K562 (cell line): ENCODE results near the gene ALAS2. TPM values are rescaled to one million over a fixed set of nuclear protein-coding genes. Genes with fewer than 3 reads are reported as not detected.

Source experiments
- ATAC-seq: fragments of 200-7000 bp; cut with Tn5 transposase; 3 replicates; pipeline ENCODE4 v1.9.1; 2020; ENCODE audit warnings: moderate library complexity
- BruUV-seq: library from RNA; stranded (reverse); fragments of 400-500 nt; replicated peaks from 2 replicates; lab custom pipeline; 2021; lab: Mats Ljungman, UMichigan
- CTCF ChIA-PET: fragments of 300-600 bp; formaldehyde crosslinking; extraction: SDS; loops from one replicate; lab custom pipeline; 2021; ENCODE audit warnings: low intra/inter-chr PET ratio; lab: Yijun Ruan, JAX
- POLR2A ChIA-PET: fragments of 300-600, 350-650 bp; sonication (Branson Sonifier 250); formaldehyde crosslinking; extraction: SDS; loops from one replicate; lab custom pipeline; 2021; ENCODE audit warnings: antibody characterized with exemption, inconsistent platforms; lab: Yijun Ruan, JAX
- DNase-seq, 4 experiments: peaks; one replicate each; pipeline versions ENCODE4 v3.0.0 to v3.0.0-alpha.2; 2011 to 2018; ENCODE audit warnings: low spot score in 3 of 4, mixed read lengths in 3 of 4; ENCODE audit errors: extremely low read depth in 1 of 4
- FAIRE-seq: peaks from 2 replicates; lab custom pipeline; 2011; peaks lifted over from hg19 to GRCh38; lab: Jason Lieb, UNC
- H2AFZ ChIP-seq: 2 replicates; pipeline ENCODE4 v1.6.0; 2011; ENCODE audit warnings: low read depth, low read length, control low read depth, inconsistent platforms
- H3K27ac ChIP-seq: fragments of 200-600 bp; 3 replicates; pipeline ENCODE4 v1.8.0; 2011; ENCODE audit warnings: low read depth, mild to moderate bottlenecking, control low read depth, inconsistent platforms, low read length, moderate library complexity, mixed read lengths; ENCODE audit errors: extremely low read depth
- H3K27me3 ChIP-seq, 2 experiments: fragments of 300-600 bp in 1 of 2; 2 replicates in 1 of 2; 3 replicates in 1 of 2; pipeline versions ENCODE4 v1.6.0 to v1.8.0; 2011; ENCODE audit warnings: inconsistent platforms in 2 of 2, low read length in 2 of 2, mild to moderate bottlenecking in 1 of 2, mixed read lengths in 1 of 2, moderate library complexity in 1 of 2; ENCODE audit not compliant: control insufficient read depth in 2 of 2, insufficient read depth in 2 of 2
- H3K36me3 ChIP-seq: fragments of 300-600 bp; 3 replicates; pipeline ENCODE4 v1.8.0; 2011; ENCODE audit warnings: mild to moderate bottlenecking, low read length, inconsistent platforms; ENCODE audit not compliant: control insufficient read depth, insufficient read depth
- H3K4me1 ChIP-seq, 2 experiments: fragments of 200-600 bp in 1 of 2; replicated peaks in 1 of 2; 2 replicates in 1 of 2; 3 replicates in 1 of 2; pipeline versions ENCODE4 v1.5.1 to v1.8.0; 2011; ENCODE audit warnings: inconsistent platforms in 2 of 2, low read length in 2 of 2, mild to moderate bottlenecking in 1 of 2, mixed read lengths in 1 of 2, moderate library complexity in 1 of 2; ENCODE audit not compliant: control insufficient read depth in 2 of 2, insufficient read depth in 2 of 2
- H3K4me2 ChIP-seq: 2 replicates; pipeline ENCODE4 v1.6.1; 2011; ENCODE audit warnings: low read length, control low read depth, inconsistent platforms, mixed read lengths; ENCODE audit not compliant: insufficient read depth
- H3K4me3 ChIP-seq: fragments of 200-600 bp; sonication (generic), shearing (Covaris generic); 2 replicates; pipeline ENCODE4 v1.5.1; 2016; ENCODE audit warnings: control low read depth, inconsistent platforms
- H3K79me2 ChIP-seq: fragments of 200-600 bp; 3 replicates; pipeline ENCODE4 v1.8.0; 2011; ENCODE audit warnings: low read length, inconsistent platforms; ENCODE audit not compliant: control insufficient read depth, insufficient read depth
- H3K9ac ChIP-seq, 2 experiments: 2 replicates each; pipeline versions ENCODE4 v1.6.0 to v1.6.1; 2011; ENCODE audit warnings: low read depth in 2 of 2, low read length in 2 of 2, control low read depth in 1 of 2, inconsistent platforms in 1 of 2, mild to moderate bottlenecking in 1 of 2, mixed read lengths in 1 of 2; ENCODE audit not compliant: insufficient read depth in 1 of 2
- H3K9me1 ChIP-seq: one replicate; pipeline ENCODE4 v1.6.0; 2011; ENCODE audit warnings: inconsistent platforms, mild to moderate bottlenecking, low read length, moderate library complexity; ENCODE audit not compliant: control insufficient read depth, insufficient read depth
- H3K9me3 ChIP-seq: replicated peaks from 2 replicates; pipeline ENCODE4 v1.5.1; 2011; ENCODE audit warnings: low read depth, low read length, inconsistent platforms; ENCODE audit not compliant: control insufficient read depth, insufficient read depth
- H4K20me1 ChIP-seq: replicated peaks from 2 replicates; pipeline ENCODE4 v1.6.1; 2011; ENCODE audit warnings: low read length, inconsistent platforms, mixed read lengths; ENCODE audit not compliant: control insufficient read depth, insufficient read depth
- BRD4 ChIP-seq: fragments of 200-600 bp; sonication (generic); IDR thresholded peaks from 2 replicates; pipeline ENCODE4 v1.6.1; 2017; ENCODE audit warnings: inconsistent platforms
- ETS2 ChIP-seq: IDR thresholded peaks from 2 replicates; pipeline ENCODE4 v1.6.1; 2016; ENCODE audit warnings: borderline replicate concordance, missing genetic modification characterization, mild to moderate bottlenecking, moderate library complexity, missing compliant biosample characterization; ENCODE audit not compliant: poor library complexity, severe bottlenecking
- L3MBTL2 ChIP-seq: fragments of 450-650 bp; IDR thresholded peaks from 2 replicates; pipeline ENCODE4 v1.6.1; 2016; ENCODE audit warnings: mild to moderate bottlenecking, moderate library complexity
- MGA ChIP-seq: fragments of 450-650 bp; IDR thresholded peaks from 2 replicates; pipeline ENCODE4 v1.6.1; 2016; ENCODE audit warnings: mild to moderate bottlenecking, moderate library complexity
- NRF1 ChIP-seq, 2 experiments: fragments of 450-650 bp; IDR thresholded peaks in 1 of 2; conservative IDR thresholded peaks in 1 of 2; 2 replicates each; pipeline ENCODE4 v1.6.1; 2014; ENCODE audit warnings: mild to moderate bottlenecking in 2 of 2
- SMAD1 ChIP-seq: fragments of 150-350 bp; IDR thresholded peaks from 2 replicates; pipeline ENCODE4 v1.6.1; 2014; ENCODE audit warnings: low read length, low read depth; ENCODE audit not compliant: partially characterized antibody
- USF1 ChIP-seq: sonication (generic); formaldehyde crosslinking; IDR thresholded peaks from 2 replicates; pipeline ENCODE4 v1.9.0; 2022; ENCODE audit warnings: mild to moderate bottlenecking, missing genetic modification reagents
- WGBS: fragments of 100-300 bp; shearing (Covaris generic); methylation state at CpG from one replicate; pipeline ENCODE4 v1.1.6; 2016; ENCODE audit warnings: low coverage, mixed read lengths; ENCODE audit not compliant: insufficient coverage; ENCODE audit errors: missing lambda C conversion rate; 5-methylcytosine and 5-hydroxymethylcytosine counted together
- in situ Hi-C: fragments of 300-500 bp; cut with MboI; formaldehyde crosslinking; loops from 4 replicates; pipeline ENCODE4 v1.15.0; 2018; ENCODE audit warnings: inconsistent platforms, mixed read lengths
- intact Hi-C: fragments of 100-400 bp; cut with micrococcal nuclease; formaldehyde crosslinking; loops from 2 replicates; pipeline ENCODE4 v1.14.2; 2022
- polyA plus RNA-seq, 8 experiments: library from polyadenylated mRNA; depleted of rRNA in 4 of 8; stranded (reverse) in 5 of 8; unstranded in 3 of 8; fragments of >200 nt; fragmentation: Nextera tagmentation in 2 of 8; fragmentation: Illumina TruSeq in 1 of 8; extraction: Ambion mirVana in 2 of 8; extraction: Trizol in 1 of 8; gene quantifications; 2 replicates each; pipeline versions ENCODE4 v1.2.1 to v1.2.3, GENCODE V29; 2011 to 2014; ENCODE audit warnings: inconsistent platforms in 1 of 8, missing spikeins in 1 of 8
- total RNA-seq, 7 experiments: library from RNA; depleted of rRNA in 6 of 7; stranded (reverse); fragments of >200 nt in 6 of 7; fragmentation: Illumina TruSeq in 2 of 7; extraction: Trizol in 2 of 7; gene quantifications; 2 replicates each; pipeline versions ENCODE4 v1.2.1 to v1.2.3, GENCODE V29; 2011 to 2021; ENCODE audit warnings: low replicate concordance in 1 of 7
- TF ChIP-seq, protein P1 (sequence below): sonication (generic); formaldehyde crosslinking; IDR thresholded peaks from 2 replicates; pipeline ENCODE4 v1.5.0; 2020; ENCODE audit warnings: missing genetic modification reagents

The ALAS2 gene
- total and polyA plus RNA-seq, 9 of the 15 experiments (the other 6 are each of a cell fraction or from before 2014, with no cell fraction given), result 14.6 to 101 (median 33.4) TPM

DNA sequence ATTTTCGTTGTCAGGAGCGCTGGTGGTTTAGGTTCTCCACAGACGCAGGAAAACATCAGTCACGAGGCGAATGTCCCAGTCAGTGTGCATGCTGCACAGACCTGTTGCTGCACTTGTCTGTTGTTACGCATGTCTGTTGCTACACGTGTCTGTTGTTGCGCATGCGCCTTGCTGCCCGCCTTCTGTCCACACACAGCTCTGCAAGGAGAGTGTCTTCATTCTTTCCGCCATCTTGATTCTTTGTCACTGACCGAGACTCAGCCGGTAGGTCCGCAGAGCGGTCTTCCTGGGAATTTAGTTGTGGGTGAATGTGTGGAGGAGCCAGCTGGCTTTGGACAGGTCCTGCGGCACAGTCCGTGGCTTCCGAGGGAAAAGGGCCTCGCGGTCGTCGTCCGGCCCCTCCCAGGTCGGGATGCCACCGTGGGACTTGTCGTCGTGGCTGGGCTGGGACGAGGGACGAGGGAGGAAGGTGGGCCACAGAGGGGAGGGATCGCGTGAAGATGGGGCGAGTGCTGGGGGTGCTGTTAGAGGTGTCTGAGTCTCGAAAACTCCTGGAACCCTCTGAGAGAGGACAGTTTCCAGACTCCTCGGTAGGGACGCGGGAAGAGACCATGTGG, 44.2 kb upstream of the ALAS2 start, which contains the start of gene PAGE2B:
TSS of gene PAGE2B (plus strand) at position 180 of the 617 bp plus-strand sequence. CDS start 1,012 bp downstream, outside the sequence.
- H3K9me1 ChIP-seq, result no peaks in the 10 kb centered on the region
- H4K20me1 ChIP-seq, result no peaks in the 10 kb centered on the region
- no peaks in the 10 kb centered on the region for H3K36me3 ChIP-seq
- in situ Hi-C loops (loop anchor here (25.0 kb wide), 1 partner anchor 438 kb away; no protein-coding TSS in a partner anchor), intact Hi-C loops (no loop called here)
- peak within 1 kb of the TSS; percentile 40; the same call in 1 of the 2 replicates for H2AFZ ChIP-seq
- H3K9me3 ChIP-seq, result no peaks in the 10 kb centered on the region
- no peak within 1 kb of the TSS for H3K27ac ChIP-seq
- H3K4me1 ChIP-seq, result peaks cover 0 to 5% of the 10 kb centered on the region in 2 experiments; a peak in 1 of 5 replicates
- no peak for FAIRE-seq
- H3K79me2 ChIP-seq, result no peaks in the 10 kb centered on the region
- no TSS peak for BruUV-seq
- no peak for ATAC-seq
- CTCF ChIA-PET, result no interaction called here
- H3K4me3 ChIP-seq, result no peak within 1 kb of the TSS
- POLR2A ChIA-PET, result no interaction called here
- 55% methylated on average over 18 of the region's 36 CpGs for WGBS
- H3K4me2 ChIP-seq, result no peak within 1 kb of the TSS
- peak in 3 of 4 experiments; percentile 8 to 13 (median 9) for DNase-seq
- H3K27me3 ChIP-seq, result no peaks in the 10 kb centered on the region; a peak in 1 of 5 replicates
- no peak within 1 kb of the TSS for H3K9ac ChIP-seq
- peak; percentile 83 to 86 for TF ChIP-seq NRF1 (conservative IDR thresholded peaks at IDR 0.05 in 1 of 2, IDR thresholded peaks at IDR 0.05 in 1 of 2)
- peak; percentile 65; the same call in 1 of the 2 replicates for TF ChIP-seq L3MBTL2
- TF ChIP-seq, protein P1, sequence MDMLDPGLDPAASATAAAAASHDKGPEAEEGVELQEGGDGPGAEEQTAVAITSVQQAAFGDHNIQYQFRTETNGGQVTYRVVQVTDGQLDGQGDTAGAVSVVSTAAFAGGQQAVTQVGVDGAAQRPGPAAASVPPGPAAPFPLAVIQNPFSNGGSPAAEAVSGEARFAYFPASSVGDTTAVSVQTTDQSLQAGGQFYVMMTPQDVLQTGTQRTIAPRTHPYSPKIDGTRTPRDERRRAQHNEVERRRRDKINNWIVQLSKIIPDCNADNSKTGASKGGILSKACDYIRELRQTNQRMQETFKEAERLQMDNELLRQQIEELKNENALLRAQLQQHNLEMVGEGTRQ (CRISPR knock-in tag), result peak; percentile 27; the same call in 1 of the 2 replicates
- TF ChIP-seq SMAD1, result no peak
- TF ChIP-seq BRD4, result no peak
- TF ChIP-seq MGA, result peak; percentile 62
- no peak for TF ChIP-seq ETS2 (tag)
- peak; percentile 31; the same call in 1 of the 2 replicates for TF ChIP-seq USF1 (CRISPR knock-in tag)
